ENCODE results near the gene MOB2.

GRCh38 chr11:1502954-1503707, 16.6 kb upstream of the MOB2 start:
- TF ChIP-seq EZH2 (IDR thresholded peaks at IDR 0.05; ENCODE audit: borderline replicate concordance, low read depth, low read length, severe bottlenecking) (no peak), CTCF (IDR thresholded peaks at IDR 0.05; ENCODE audit: borderline replicate concordance, extremely low read depth, low read length, poor library complexity, severe bottlenecking) (no peak)

All from DND-41 (cell line).